IPS DF 4.7 (cell line): ENCODE data around the gene NEDD9.

ENCODE experiments used
- DNase-seq: peaks from one replicate; pipeline ENCODE4 v3.0.0-alpha.2; 2013; ENCODE audit warnings: low spot score; ENCODE audit errors: extremely low read depth

The NEDD9 gene

GRCh38 chr6:11260249-11261038 is 28.0 kb upstream of the NEDD9 start:
- DNase-seq = no peak

DNA sequence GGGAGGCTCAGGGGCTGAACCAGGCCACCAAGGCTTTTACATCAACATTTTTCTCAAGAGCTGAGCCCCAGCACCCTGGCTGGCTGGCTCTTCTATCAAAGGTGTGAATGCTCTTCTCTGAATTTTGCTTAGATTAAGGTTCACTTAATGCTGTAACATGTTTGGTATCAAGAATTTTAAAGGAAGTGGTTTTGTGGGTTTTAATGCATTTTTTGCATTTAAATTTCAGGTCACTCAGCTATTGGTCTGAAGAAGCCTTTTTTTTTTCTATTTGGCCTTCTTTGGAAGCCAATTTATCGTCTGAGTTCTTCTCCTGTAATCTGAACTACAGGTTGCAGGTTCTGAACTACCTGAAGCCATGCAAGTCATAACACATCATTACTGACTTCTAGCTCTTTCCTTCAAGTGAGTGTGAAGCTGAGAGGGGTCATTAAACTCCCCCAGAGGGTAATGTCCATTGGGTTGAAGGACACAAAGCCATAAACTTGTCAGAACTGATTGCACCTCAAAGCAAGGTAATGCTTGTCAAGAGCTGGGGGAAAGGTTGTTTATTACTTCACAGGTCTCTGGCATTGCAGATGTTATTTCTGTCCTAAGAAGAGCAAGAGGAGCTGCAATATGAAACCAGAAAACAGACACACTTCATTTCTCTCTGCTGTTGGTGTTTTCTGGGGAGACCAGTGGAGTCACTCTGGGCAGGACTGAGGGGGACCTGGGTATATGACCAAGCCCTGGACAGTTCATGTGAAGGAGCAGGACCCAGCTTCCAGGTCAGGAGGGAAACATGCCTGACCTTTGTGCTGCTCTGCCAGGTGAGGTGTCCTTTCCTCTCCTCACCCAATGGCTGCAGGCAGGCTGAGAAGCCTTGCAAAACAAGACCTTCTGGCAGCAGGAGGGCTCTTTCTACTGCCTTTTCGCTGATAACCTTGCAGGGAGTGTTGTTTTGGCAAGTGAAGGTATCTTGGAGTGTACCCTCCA is 26.1 kb upstream of the NEDD9 start:
- DNase-seq = no peak

- DNase-seq = no peak
Observed at GRCh38 chr6:11255610-11256009, 23.1 kb upstream of the NEDD9 start.

DNA sequence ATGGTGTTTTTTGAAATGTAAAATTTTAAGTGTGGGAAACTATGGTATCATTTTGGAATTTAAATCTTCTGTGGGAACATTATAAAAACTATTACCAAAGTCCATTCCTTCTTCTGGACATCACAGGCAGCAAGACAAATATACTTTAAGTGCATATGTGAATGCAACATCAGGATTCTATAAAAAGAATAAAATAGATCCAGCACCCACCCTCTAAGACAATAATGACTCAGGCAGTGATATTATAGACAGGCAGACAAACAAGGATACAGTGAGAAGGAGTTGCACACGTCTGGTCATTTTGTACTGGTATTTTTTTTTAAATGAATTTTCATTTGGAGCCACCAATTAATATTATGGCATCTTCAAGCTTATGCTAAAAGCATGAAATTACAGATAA is 21.1 kb upstream of the NEDD9 start:
- no peak for DNase-seq

- DNase-seq = no peak
Observed at GRCh38 chr6:11251553-11252360, 19.3 kb upstream of the NEDD9 start.

DNA sequence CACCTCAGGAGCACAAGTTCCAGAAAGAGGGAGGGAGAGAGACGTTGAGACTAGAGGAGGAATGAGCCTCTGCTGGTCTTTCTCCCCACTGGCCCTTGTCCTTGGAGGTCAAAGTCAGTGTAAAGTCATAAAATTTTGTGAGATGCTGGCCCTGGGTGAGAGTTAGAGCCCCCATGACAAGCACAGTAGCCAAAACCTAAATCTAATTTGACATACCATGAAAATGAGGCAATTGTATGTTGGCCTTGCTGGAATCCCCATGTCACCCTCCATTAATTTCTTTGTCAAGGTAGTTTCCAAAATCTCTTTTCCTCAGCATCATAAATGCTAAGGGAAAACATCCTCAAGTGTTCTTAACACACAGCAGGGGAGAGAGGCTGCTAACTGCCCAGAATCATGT is 17.6 kb upstream of the NEDD9 start:
- DNase-seq = no peak

- no peak for DNase-seq
Observed at GRCh38 chr6:11248974-11249761, 16.7 kb upstream of the NEDD9 start.

GRCh38 chr6:11246722-11247121 is 14.3 kb upstream of the NEDD9 start:
- DNase-seq = no peak

GRCh38 chr6:11245381-11246256 is 13.2 kb upstream of the NEDD9 start:
- DNase-seq = no peak

DNA sequence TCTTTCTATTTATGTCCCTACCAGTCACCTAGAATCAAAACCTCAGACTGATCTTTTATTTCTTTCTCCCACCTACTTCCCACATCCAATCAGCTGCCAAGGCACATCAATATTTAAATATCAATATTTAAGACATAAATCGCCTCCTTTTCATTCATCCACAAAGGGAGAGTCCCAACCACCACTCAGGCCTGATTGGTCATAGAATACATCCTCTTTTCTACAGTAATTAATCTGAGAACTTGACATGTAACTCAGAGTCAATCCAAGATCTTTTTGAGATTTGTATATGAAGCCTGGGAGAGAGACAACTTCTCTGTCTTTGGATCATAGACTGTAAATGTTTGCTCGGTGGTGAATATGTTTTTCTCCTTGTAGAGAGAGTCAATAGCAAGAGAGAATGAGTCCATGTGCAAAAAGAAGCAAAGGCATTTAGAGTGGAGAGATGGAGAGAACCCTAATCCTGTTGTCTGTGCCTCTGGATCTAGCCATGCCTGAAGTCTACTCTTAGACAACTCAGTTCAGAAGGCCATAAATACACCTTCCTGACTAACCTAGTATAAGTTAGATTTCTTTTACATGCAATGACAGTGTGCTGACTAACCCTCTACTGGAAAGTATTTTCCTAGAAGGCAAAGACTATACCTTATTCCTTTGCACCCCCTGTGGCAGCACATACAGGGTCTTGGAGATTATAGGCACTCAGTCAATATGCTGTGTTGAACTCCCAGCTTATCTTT is 12.1 kb upstream of the NEDD9 start:
- no peak for DNase-seq

- no peak for DNase-seq
Observed at GRCh38 chr6:11243861-11244260, 11.4 kb upstream of the NEDD9 start.

GRCh38 chr6:11242711-11243110 is 10.2 kb upstream of the NEDD9 start:
- no peak for DNase-seq

- no peak for DNase-seq
Observed at GRCh38 chr6:11241793-11242201, 9.3 kb upstream of the NEDD9 start.

DNA sequence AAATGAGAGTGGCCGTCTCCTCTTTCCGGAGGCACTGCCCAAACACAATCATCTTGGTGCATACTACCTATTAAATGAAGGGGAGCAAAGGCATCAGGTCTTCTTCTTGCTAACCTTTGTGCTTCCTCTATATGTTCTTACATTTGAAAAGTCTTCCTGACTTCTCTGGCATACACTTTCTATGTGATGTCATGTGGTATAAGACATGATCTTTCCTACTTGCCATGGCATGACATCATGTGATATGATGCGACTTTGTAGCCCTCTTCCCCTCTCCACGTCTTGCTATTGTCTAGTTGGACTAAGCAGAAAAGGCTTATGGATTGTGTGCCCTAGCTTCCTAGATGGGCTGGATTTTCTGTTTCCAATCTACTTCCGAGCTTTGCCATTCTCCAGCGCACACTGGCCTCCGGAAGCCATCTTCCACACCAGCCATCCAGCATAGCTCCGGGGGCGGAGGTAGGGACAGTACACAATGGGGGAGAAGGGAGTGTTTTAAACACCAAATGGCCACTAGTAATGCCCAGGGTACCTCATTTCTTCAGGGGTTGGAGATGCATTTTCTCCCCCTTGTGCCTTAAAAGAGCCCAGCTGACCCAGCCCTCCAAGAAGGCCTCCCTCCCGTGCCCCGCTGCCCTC is 8.8 kb upstream of the NEDD9 start:
- no peak for DNase-seq

DNA sequence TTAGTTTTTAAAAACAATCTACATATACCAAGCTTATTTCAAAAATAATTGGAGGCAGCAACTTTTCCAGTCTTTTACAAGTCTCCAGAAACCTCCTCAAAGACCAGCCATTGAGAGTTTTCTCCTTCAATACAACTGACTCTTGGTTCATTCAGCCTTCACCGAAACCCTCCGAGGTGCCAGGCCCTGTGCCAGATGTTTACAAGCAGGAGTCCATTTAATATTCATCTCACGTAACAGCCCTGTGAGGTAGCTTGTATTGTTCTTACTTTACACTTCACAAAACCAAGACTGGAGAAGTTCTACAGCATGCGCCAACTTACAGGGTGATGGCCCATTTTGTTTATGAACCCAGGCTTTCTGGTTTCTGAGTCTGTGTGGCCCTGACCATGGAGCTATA is 5.5 kb upstream of the NEDD9 start:
- no peak for DNase-seq

GRCh38 chr6:11237428-11237827 is 5.0 kb upstream of the NEDD9 start:
- no peak for DNase-seq

GRCh38 chr6:11236915-11237314 is 4.4 kb upstream of the NEDD9 start:
- no peak for DNase-seq

DNA sequence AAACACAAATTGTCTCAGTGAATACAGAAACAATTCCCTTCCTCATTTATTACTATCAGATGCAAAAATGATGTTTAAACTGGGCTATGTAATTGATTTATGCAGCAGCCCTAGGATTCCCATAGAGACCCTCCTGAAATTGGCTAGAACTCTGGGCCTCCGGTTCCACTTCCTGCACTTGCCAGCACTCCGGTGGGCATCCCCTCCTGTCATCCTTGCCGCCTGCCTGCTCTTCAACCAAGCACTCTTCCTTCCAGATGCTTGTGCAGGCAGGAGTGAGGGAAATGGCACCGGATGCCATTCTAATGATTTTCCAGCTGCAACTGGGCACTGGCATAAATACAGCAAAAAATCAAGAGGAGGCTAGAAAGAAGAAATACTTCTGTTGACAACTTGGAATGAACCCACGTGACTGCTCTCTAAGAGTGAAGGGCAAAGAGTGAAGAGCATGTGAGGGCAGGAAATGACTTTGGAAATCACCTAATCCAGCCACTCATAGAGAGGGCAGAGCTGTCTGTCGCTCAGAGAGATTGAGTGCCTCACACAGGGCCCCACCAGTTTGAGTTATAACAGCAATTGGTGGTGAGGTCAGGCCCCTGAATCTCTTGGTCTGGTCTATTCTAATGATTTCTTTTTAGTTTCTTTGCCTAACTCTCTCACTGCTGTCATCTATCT is 3.7 kb upstream of the NEDD9 start:
- no peak for DNase-seq
